B cell (primary cell): ENCODE measurements around the gene TBC1D21. TPM values are rescaled to one million over a fixed set of nuclear protein-coding genes. Genes with fewer than 3 reads are reported as not detected.

Experiments
- ATAC-seq: fragments of 200-7000 bp; cut with Tn5 transposase; one replicate; pipeline ENCODE4 v1.10.0; 2021; ENCODE audit warnings: low read depth, mild to moderate bottlenecking, moderate number of reproducible peaks, moderate library complexity
- CTCF ChIA-PET: fragments of 350-600 bp; sonication (Branson Sonifier 250); formaldehyde crosslinking; loops from one replicate; lab custom pipeline; 2021; ENCODE audit warnings: antibody characterized with exemption, inconsistent platforms; lab: Charles Lee
- POLR2A ChIA-PET: fragments of 350-600 bp; sonication (Branson Sonifier 250); formaldehyde crosslinking; loops from one replicate; lab custom pipeline; 2021; ENCODE audit warnings: antibody characterized with exemption; lab: Charles Lee
- DNase-seq: peaks from one replicate; pipeline ENCODE4 v3.0.0; 2013
- H2AFZ ChIP-seq: 2 replicates; pipeline ENCODE4 v1.6.1; 2012; ENCODE audit warnings: mild to moderate bottlenecking, low read depth, low read length; ENCODE audit not compliant: insufficient read depth, poor library complexity, severe bottlenecking
- H3K27ac ChIP-seq, 2 donors: 1 replicate in 1 of 2; 2 replicates in 1 of 2; pipeline ENCODE4 v1.5.1; 2012 to 2013; ENCODE audit warnings: low read length in 2 of 2, mild to moderate bottlenecking in 2 of 2, moderate library complexity in 1 of 2
- H3K27me3 ChIP-seq, 4 experiments: fragments of 200-600 bp in 1 of 4; sonication (generic) in 1 of 4; replicated peaks in 1 of 4; 1 replicate in 2 of 4; 2 replicates in 2 of 4; pipeline versions ENCODE4 v1.6.1 to v1.7.0; 2013 to 2016; ENCODE audit warnings: low read length in 3 of 4, mild to moderate bottlenecking in 2 of 4, mixed read lengths in 1 of 4, moderate library complexity in 1 of 4; ENCODE audit not compliant: insufficient read depth in 4 of 4, control insufficient read depth in 3 of 4; ENCODE audit errors: control extremely low read depth in 1 of 4
- H3K36me3 ChIP-seq, 2 experiments: replicated peaks in 1 of 2; 1 replicate in 1 of 2; 2 replicates in 1 of 2; pipeline versions ENCODE4 v1.6.1 to v1.7.1; 2013; ENCODE audit warnings: low read length in 1 of 2; ENCODE audit not compliant: insufficient read depth in 2 of 2, control insufficient read depth in 1 of 2; ENCODE audit errors: control extremely low read depth in 1 of 2, extremely low read depth in 1 of 2
- H3K4me1 ChIP-seq, 2 donors: fragments of 200-600 bp in 1 of 2; sonication (generic) in 1 of 2; 1 replicate in 1 of 2; 2 replicates in 1 of 2; pipeline versions ENCODE4 v1.5.1 to v1.6.1; 2013 to 2017; ENCODE audit warnings: low read length in 2 of 2; ENCODE audit not compliant: control insufficient read depth in 2 of 2, insufficient read depth in 2 of 2
- H3K4me2 ChIP-seq: replicated peaks from 2 replicates; pipeline ENCODE3; 2012; ENCODE audit warnings: mild to moderate bottlenecking, low read depth, low read length; ENCODE audit not compliant: poor library complexity, severe bottlenecking
- H3K4me3 ChIP-seq, 5 experiments: fragments of 200-600 bp in 1 of 5; sonication (generic) in 1 of 5; 1 replicate in 3 of 5; 2 replicates in 2 of 5; pipeline versions ENCODE4 v1.5.1 to v1.7.0; 2011 to 2016; ENCODE audit warnings: low read length in 4 of 5, mild to moderate bottlenecking in 4 of 5, low read depth in 2 of 5, control low read depth in 1 of 5, moderate library complexity in 1 of 5; ENCODE audit not compliant: insufficient read depth in 1 of 5; ENCODE audit errors: control extremely low read depth in 1 of 5, extremely low read depth in 1 of 5
- H3K79me2 ChIP-seq: fragments of 200-600 bp; sonication (generic); one replicate; pipeline ENCODE4 v1.6.0; 2016; ENCODE audit warnings: low read length; ENCODE audit not compliant: control insufficient read depth, insufficient read depth
- H3K9ac ChIP-seq: fragments of 200-600 bp; sonication (generic); 2 replicates; pipeline ENCODE4 v1.6.1; 2017; ENCODE audit warnings: mild to moderate bottlenecking, low read length, moderate library complexity
- H3K9me3 ChIP-seq, 3 donors: one replicate each; pipeline versions ENCODE4 v1.6.1 to v1.7.1; 2013; ENCODE audit warnings: low read length in 2 of 3; ENCODE audit not compliant: control insufficient read depth in 2 of 3, insufficient read depth in 1 of 3; ENCODE audit errors: control extremely low read depth in 1 of 3
- H4K20me1 ChIP-seq: 2 replicates; pipeline ENCODE4 v1.6.0; 2012; ENCODE audit warnings: mild to moderate bottlenecking, low read length; ENCODE audit not compliant: insufficient read depth, control insufficient read depth, poor library complexity, severe bottlenecking
- H3K27ac Mint-ChIP-seq: one replicate; pipeline ENCODE4 v1.8.0; 2021; ENCODE audit warnings: mixed read lengths
- H3K27me3 Mint-ChIP-seq: one replicate; pipeline ENCODE4 v1.8.0; 2021; ENCODE audit warnings: mixed read lengths
- H3K4me1 Mint-ChIP-seq: one replicate; pipeline ENCODE4 v1.8.0; 2021; ENCODE audit warnings: mixed read lengths
- H3K4me3 Mint-ChIP-seq: one replicate; pipeline ENCODE4 v1.8.0; 2021; ENCODE audit warnings: mixed read lengths
- H3K9me3 Mint-ChIP-seq: one replicate; pipeline ENCODE4 v1.8.0; 2022; ENCODE audit warnings: mixed read lengths; ENCODE audit not compliant: insufficient read depth
- CTCF ChIP-seq: fragments of 200-600 bp; IDR thresholded peaks from one replicate; pipeline ENCODE4 v1.8.0; 2022; ENCODE audit warnings: antibody characterized with exemption, mild to moderate bottlenecking
- EZH2 ChIP-seq: IDR thresholded peaks from 2 replicates; pipeline ENCODE4 v1.6.1; 2012; ENCODE audit warnings: borderline replicate concordance, low read depth, mild to moderate bottlenecking, moderate library complexity, low read length; ENCODE audit not compliant: insufficient read depth, poor library complexity, severe bottlenecking
- WGBS: methylation state at CpG from one replicate; pipeline ENCODE4 v1.1.5; 2013; ENCODE audit warnings: missing lambda C conversion rate; ENCODE audit not compliant: insufficient coverage; 5-methylcytosine and 5-hydroxymethylcytosine counted together
- intact Hi-C: fragments of 100-400 bp; cut with micrococcal nuclease; formaldehyde crosslinking; loops from one replicate; pipeline ENCODE4 v1.10.0; 2022
- polyA plus RNA-seq: library from polyadenylated mRNA; depleted of rRNA; stranded (reverse); fragments of >200 nt; gene quantifications from 2 replicates; pipeline ENCODE4 v1.2.3, GENCODE V29; 2012
- total RNA-seq, 2 donors: library from RNA; stranded (reverse); fragments of 120-200 nt in 1 of 2; gene quantifications; 1 replicate in 1 of 2; 2 replicates in 1 of 2; pipeline versions ENCODE4 v1.2.3 to v1.2.4, GENCODE V29; 2013 to 2022

Gene TBC1D21
- total and polyA plus RNA-seq, 2 donors (not counting 1 experiment from before 2014, with no cell fraction given): not detected

DNA sequence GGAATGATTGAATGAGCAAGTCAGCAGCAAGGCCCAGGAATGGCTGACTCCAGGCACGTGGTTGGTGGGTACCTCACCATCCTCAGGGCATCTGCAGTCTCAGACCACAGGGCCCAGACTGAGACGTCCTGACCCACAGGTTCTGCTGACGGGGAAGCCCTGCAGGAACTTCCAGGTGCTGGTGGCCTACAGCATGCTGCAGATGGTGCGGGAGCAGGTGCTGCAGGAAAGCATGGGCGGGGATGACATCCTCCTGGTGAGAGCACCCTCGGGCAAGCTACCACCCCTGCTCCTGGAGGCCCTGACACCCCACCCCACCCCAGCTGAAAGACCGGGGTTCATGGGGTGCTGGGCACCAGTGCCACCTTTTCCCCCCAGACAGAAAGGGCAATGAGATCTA, 14.1 kb downstream of the TBC1D21 start:
- no peak overlapping the region for H3K4me3 ChIP-seq
- no peak overlapping the region for H3K27ac Mint-ChIP-seq
- no peak overlapping the region for H3K4me2 ChIP-seq
- H3K27me3 Mint-ChIP-seq: peaks cover 22% of the 10 kb centered on the region
- H3K79me2 ChIP-seq: no peaks in the 10 kb centered on the region
- ChIA-PET CTCF (interaction anchor here (1.3 kb wide), 1 partner anchor 13 kb away, joined by 4 read pairs; no protein-coding TSS in a partner anchor), POLR2A (no interaction called here)
- 62% methylated on average over 7 of the region's 7 CpGs for WGBS
- no peaks in the 10 kb centered on the region for H3K4me1 ChIP-seq
- no peaks in the 10 kb centered on the region for H3K4me1 Mint-ChIP-seq
- DNase-seq (no peak), ATAC-seq (no peak)
- H3K36me3 ChIP-seq: no peaks in the 10 kb centered on the region
- no peak overlapping the region for H3K27ac ChIP-seq
- intact Hi-C loops: no loop called here
- H2AFZ ChIP-seq: no peak overlapping the region
- H4K20me1 ChIP-seq: no peaks in the 10 kb centered on the region
- TF ChIP-seq CTCF (no peak), EZH2 (no peak)
- H3K9me3 ChIP-seq: peaks cover 0 to 13% (median 0%) of the 10 kb centered on the region in 3 donors
- peaks cover 2% of the 10 kb centered on the region for H3K9me3 Mint-ChIP-seq
- no peak overlapping the region for H3K9ac ChIP-seq
- peaks cover 0 to 7% (median 0%) of the 10 kb centered on the region in 4 experiments for H3K27me3 ChIP-seq
- no peak overlapping the region for H3K4me3 Mint-ChIP-seq

DNA sequence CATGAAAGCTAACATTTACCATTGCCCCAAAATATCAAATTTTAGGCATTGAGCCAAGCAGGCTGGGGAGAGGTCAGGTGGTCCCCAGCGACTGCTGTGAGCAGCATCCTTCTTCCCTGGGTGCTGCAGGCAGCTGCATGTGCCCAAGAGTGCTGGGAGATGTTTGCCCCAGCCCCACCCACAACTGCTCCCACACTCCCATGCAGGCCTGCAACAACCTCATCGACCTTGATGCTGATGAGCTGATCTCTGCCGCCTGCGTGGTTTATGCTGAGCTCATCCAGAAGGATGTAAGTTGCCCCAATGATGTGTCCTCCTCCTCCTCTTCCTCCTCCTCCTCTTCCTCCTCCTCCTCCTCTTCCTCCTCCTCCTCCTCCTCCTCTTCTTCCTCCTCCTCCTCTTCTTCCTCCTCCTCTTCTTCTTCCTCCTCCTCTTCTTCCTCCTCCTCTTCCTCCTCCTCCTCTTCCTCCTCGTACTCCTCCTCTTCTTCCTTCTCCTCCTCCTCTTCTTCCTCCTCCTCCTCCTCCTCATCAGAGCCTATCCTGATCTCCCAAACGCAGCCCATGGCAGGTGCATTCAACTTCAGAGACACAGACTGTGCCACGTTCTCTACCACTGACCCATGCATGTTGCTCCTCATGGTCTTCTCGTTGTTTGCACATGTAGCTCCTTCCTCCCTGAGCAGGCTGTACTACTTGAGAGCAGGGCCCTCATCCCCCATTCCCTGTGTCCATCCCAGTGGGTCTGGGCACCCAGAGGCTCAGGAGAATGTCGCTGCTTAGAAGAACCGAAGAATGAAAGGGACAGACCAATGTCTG, 15.1 kb downstream of the TBC1D21 start:
- DNase-seq: no peak
- 72% methylated on average over 8 of the region's 10 CpGs for WGBS

More for the DNA sequence above, 15.1 kb downstream of the TBC1D21 start:
- Histone ChIP-seq H4K20me1 (no peaks in the 10 kb centered on the region), H3K4me3 (no peak overlapping the region), H3K4me2 (no peak overlapping the region), H3K4me1 (no peaks in the 10 kb centered on the region), H3K9me3 (peaks cover 0 to 15% (median 0%) of the 10 kb centered on the region in 3 donors), H3K36me3 (no peaks in the 10 kb centered on the region), H3K27me3 (peaks cover 0 to 7% (median 0%) of the 10 kb centered on the region in 4 experiments), H3K79me2 (no peaks in the 10 kb centered on the region), H2AFZ (no peak overlapping the region), H3K27ac (no peak overlapping the region), H3K9ac (no peak overlapping the region)
- no peaks in the 10 kb centered on the region for H3K4me1 Mint-ChIP-seq
- no peak overlapping the region for H3K4me3 Mint-ChIP-seq
- H3K9me3 Mint-ChIP-seq: peaks cover 4% of the 10 kb centered on the region
- CTCF ChIA-PET: interaction anchor here (1.3 kb wide), 1 partner anchor 14 kb away, joined by 4 read pairs; no protein-coding TSS in a partner anchor
- H3K27ac Mint-ChIP-seq: no peak overlapping the region
- ATAC-seq: no peak
- intact Hi-C loops: no loop called here
- H3K27me3 Mint-ChIP-seq: peaks cover 25% of the 10 kb centered on the region
- POLR2A ChIA-PET: no interaction called here
- TF ChIP-seq CTCF: no peak
- TF ChIP-seq EZH2: no peak
